IMR-90 (cell line): ENCODE measurements around the gene RYR3.

ENCODE experiments used
- CTCF ChIP-seq: conservative IDR thresholded peaks from 2 replicates; pipeline ENCODE4 v1.5.1; 2012; ENCODE audit warnings: mild to moderate bottlenecking, low read depth, low read length, improper control_type of control experiment
- MXI1 ChIP-seq: IDR thresholded peaks from 2 replicates; pipeline ENCODE4 v1.6.1; 2012; ENCODE audit warnings: low read depth, mild to moderate bottlenecking, low read length, moderate library complexity, borderline replicate concordance
- POLR2A ChIP-seq: IDR thresholded peaks from 2 replicates; pipeline ENCODE4 v1.6.1; 2012; ENCODE audit warnings: mild to moderate bottlenecking, low read depth, low read length
- SMC3 ChIP-seq: fragments of 150-350 bp; IDR thresholded peaks from 2 replicates; pipeline ENCODE4 v1.6.1; 2016; ENCODE audit warnings: low read depth, mild to moderate bottlenecking, antibody characterized with exemption, low read length, moderate library complexity

DNA sequence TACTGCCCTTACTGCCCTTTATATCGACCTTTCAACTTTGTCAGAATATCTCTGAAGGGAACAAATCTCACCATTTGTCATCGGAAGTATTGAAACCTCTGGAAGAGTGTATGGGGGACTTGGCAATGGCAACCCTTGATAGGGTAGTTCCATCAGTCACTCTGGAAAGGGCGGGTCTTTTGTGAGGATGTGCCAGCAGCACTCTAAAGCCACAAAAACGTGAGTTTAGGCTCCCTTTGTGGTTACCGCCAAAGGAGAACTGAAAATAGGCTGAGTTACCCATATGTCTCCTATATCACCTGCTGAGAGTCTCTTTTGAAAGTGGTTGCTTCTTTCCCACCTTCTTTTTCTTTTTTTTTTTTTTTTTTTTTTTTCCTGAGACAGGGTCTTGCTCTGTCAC lies 360.7 kb downstream of the RYR3 start:
- TF ChIP-seq SMC3 (no peak), CTCF (no peak), MXI1 (no peak), POLR2A (no peak)
